HG03097 (cell line): ENCODE results near the gene PIK3R6.
A peak's percentile ranks its signal among the peaks of the same experiment; 100 is the strongest.
"Not testable (repeated sequence)": the region's sequence is repeated elsewhere in the genome, so short reads cannot be mapped to it uniquely, and the experiment has no call there.

Source experiments
- ATAC-seq: cut with Tn5 transposase; IDR thresholded peaks from one replicate; pipeline ENCODE4 v1.9.1; 2021; ENCODE audit not compliant: unreplicated experiment, low FRiP score

PIK3R6 gene

GRCh38 chr17:8829036-8829941, 38.2 kb downstream of the PIK3R6 start:
- ATAC-seq: no peak

DNA sequence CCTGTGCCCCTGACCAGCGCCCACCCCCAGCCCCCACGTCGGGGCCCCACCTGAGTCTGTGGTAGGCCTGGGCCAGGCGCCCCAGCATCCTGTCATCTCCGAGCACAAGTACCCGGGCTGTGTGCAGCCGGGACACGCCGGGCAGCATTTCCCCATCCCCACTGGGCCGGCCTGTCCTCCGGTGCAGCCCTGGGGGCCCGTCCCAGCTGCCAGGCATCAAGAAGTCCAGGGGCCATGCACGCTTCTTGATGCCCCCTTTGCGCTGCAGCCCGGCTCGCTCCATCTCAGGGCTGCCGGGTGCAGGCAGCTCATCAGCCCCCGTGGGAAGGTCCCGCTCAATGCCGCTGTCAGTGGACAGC, 39.0 kb downstream of the PIK3R6 start:
- ATAC-seq: no peak

GRCh38 chr17:8826808-8827435, 40.6 kb downstream of the PIK3R6 start:
- ATAC-seq: no peak

GRCh38 chr17:8825802-8826201, 41.7 kb downstream of the PIK3R6 start:
- ATAC-seq: no peak

DNA sequence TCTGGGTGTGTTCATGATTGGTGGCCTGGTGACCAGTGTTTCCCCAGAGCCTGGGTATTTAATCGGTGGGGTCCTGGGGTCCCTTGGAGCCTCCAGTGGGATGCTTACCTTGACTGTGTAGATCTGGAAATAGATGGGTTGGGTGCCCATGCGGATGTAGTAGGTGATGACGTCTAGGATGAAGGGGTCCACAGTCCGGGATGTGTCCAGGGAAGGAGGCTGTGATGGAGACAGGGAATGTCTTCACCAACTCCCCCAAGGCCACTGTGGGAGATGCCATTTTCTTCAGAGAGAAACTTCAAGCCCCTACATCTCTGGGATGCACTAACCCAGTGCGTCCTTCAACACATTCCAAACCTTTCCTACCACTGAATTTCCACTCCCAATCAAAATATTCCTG, 44.2 kb downstream of the PIK3R6 start:
- ATAC-seq: no peak

GRCh38 chr17:8822401-8823035, 45.0 kb downstream of the PIK3R6 start:
- ATAC-seq: no peak

- ATAC-seq: no peak
Measured at GRCh38 chr17:8821446-8822105, 45.9 kb downstream of the PIK3R6 start.

DNA sequence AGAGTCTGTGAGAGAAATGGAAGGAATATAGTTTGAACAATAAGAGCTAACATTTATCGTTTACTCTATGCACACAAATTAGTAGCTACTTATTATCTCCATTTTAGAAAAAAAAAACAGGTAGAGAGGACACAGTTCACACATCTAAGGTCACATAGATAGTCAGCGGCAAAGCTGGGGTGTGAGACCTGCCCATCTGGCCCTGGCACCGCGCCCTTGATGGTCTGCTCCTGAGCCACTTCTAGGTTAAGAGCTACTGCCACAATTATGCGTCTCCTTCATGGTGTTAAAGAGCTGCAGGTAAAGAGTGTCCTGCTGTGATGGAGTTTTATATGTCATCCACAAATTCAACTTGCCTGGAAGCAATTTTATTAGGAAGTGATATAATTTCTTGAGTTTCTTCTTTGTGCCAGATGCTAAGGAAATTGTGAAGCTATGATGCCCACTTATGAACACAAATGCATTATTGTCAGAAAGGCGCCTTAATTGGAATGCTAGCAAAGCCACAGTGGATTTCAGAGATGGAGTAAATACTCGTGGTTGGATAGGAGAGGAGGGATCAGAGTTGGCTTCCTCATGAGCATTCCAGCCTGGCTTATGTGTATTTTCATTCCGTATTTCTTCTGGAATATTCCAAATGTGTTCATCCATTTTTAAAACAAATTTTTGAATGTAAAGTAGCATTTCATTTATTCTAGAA, 47.0 kb downstream of the PIK3R6 start:
- ATAC-seq: no peak

- no peak for ATAC-seq
Measured at GRCh38 chr17:8818654-8819330, 48.7 kb downstream of the PIK3R6 start.

DNA sequence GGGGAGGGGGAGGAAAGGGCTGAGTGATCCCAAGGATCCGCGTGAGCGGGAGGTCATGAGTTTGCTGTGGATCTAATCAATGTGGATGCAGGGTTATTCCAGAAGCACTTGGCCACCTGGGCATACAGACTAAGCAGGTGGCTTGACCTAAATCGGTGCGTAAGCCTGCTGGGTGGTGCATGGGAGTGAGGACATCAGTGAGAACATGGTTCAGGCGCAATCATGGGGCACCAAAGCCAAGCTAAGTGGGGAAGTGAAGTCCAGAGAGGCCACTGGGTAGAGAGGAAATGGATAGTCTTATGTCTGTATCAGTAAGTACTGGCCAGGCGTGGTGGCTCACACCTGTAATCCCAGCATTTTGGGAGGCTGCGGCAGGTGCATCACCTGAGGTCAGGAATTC, 49.4 kb downstream of the PIK3R6 start:
- no peak for ATAC-seq

DNA sequence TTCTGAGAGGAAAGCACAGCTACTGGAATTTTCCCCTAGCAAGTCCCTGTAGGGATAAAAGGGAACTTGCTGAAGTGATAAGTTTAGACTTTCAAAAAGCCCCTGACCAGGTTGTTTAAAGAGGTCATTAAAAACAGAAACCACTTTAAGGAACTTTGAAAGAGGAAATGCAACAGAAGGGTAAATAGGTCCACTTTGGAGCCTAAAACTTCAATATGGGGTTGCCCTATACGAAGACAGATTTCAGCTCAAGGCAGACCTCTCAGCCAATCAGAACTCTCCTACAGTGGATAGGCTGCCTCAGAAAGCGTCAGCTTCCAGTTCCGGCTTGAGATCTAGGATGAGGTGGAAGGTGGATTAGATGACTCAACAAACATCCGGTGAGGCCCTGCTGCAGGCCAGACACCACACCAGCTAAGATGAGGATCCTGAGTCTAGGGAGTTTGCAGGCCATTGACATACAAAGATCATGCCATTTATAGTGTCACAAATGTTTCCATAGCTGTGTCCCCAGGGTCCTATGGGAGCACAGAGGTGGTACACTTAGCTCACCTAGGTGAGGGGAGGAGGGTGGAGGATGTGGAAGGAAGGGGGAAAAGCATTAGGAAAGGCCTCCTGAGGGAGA, 60.4 kb downstream of the PIK3R6 start:
- peak; percentile 81 for ATAC-seq

GRCh38 chr17:8806253-8806925, 61.1 kb downstream of the PIK3R6 start:
- no peak for ATAC-seq

- ATAC-seq: not testable (repeated sequence)
Measured at GRCh38 chr17:8805396-8805795, 62.1 kb downstream of the PIK3R6 start.

DNA sequence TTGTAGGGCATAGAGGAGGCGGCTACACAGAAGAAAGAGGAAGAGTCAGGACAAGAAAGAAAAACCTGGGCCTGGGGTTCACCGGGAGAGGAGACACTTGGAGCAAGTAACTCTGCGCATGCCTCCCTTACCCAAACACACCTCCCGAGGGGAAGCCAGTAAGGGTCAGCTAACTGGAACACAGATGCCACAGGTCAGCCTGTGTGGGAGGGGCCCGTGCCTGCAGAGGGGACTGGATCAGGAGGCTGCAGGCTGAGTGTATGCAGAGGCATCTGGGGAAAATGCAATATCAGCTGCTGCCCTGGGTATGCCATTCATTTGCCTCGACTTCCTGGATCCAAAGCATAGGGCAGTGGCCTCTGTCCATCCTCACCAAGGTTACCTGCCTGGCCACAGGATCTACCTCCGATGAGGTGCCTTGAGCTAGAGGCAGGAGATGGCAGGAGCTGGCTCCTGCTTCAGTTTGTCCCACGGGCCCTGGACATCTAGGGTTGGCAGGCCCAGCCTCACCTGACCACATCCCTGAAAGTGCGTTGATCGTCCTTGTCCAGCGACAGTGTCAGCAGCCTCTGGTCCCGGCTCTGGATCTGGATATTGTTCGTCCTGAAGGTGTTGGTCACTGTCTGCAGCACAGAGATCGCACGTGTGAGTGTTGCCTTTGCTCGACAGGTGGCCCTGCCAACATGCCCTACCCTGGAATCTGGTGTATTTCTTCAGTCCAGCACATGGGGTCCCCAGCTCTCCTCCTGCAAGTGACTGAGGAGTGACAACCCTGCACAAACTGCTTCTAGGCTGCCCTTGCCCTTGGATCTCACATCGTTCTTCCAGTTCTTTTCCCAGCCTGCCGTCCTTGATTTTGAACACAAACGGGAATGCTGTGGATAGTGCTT, 63.7 kb downstream of the PIK3R6 start:
- no peak for ATAC-seq

- no peak for ATAC-seq
Measured at GRCh38 chr17:8801135-8801840, 66.2 kb downstream of the PIK3R6 start.

- ATAC-seq: no peak
Measured at GRCh38 chr17:8800656-8801055, 66.8 kb downstream of the PIK3R6 start.

- no peak for ATAC-seq
Measured at GRCh38 chr17:8799570-8800212, 67.8 kb downstream of the PIK3R6 start.
